ENCODE data around the gene DCAF5. TPM values are rescaled to one million over a fixed set of nuclear protein-coding genes. Genes with fewer than 3 reads are reported as not detected.

The DCAF5 gene
- total RNA-seq, 1 donor from 2014 or later, result 57.8 TPM

GRCh38 chr14:69152181-69152901 lies 578 bp downstream of the DCAF5 start:
- TF ChIP-seq CTCF (IDR thresholded peaks at IDR 0.05; ENCODE audit: borderline replicate concordance), result no peak
- intact Hi-C loops (cut with micrococcal nuclease), result no loop called here
- peak overlapping the region; percentile 94 for H3K4me3 ChIP-seq
- no peak for DNase-seq
- H3K9me3 ChIP-seq (replicated peaks), result no peaks in the 10 kb centered on the region
- H3K4me1 ChIP-seq, result peaks cover 57% of the 10 kb centered on the region
- no peaks in the 10 kb centered on the region for H3K27me3 ChIP-seq (ENCODE audit: low read depth)
- peak overlapping the region; percentile 96 for H3K27ac ChIP-seq (replicated peaks)
- H3K36me3 ChIP-seq, result peaks cover 13% of the 10 kb centered on the region

- peaks cover 63% of the 10 kb centered on the region for H3K4me1 ChIP-seq
- intact Hi-C loops (cut with micrococcal nuclease), result no loop called here
- peak overlapping the region; percentile 96 for H3K27ac ChIP-seq (replicated peaks)
- no peaks in the 10 kb centered on the region for H3K27me3 ChIP-seq (ENCODE audit: low read depth)
- peak overlapping the region; percentile 94 for H3K4me3 ChIP-seq
- TF ChIP-seq CTCF (IDR thresholded peaks at IDR 0.05; ENCODE audit: borderline replicate concordance), result peak; percentile 66
- peak; percentile 69 for DNase-seq
- H3K9me3 ChIP-seq (replicated peaks), result no peaks in the 10 kb centered on the region
- H3K36me3 ChIP-seq, result peaks cover 13% of the 10 kb centered on the region
Measured at GRCh38 chr14:69151458-69152180, 1.3 kb downstream of the DCAF5 start.

GRCh38 chr14:69149461-69150244 lies 3.3 kb downstream of the DCAF5 start:
- intact Hi-C loops (cut with micrococcal nuclease), result no loop called here
- Histone ChIP-seq H3K4me3 (no peak overlapping the region), H3K4me1 (peaks cover 73% of the 10 kb centered on the region), H3K27ac (replicated peaks) (peak overlapping the region; percentile 96), H3K9me3 (replicated peaks) (no peaks in the 10 kb centered on the region), H3K36me3 (peaks cover 13% of the 10 kb centered on the region), H3K27me3 (ENCODE audit: low read depth) (no peaks in the 10 kb centered on the region)
- DNase-seq, result no peak
- TF ChIP-seq CTCF (IDR thresholded peaks at IDR 0.05; ENCODE audit: borderline replicate concordance), result no peak

- no peaks in the 10 kb centered on the region for H3K9me3 ChIP-seq (replicated peaks)
- H3K36me3 ChIP-seq, result peaks cover 6% of the 10 kb centered on the region
- no peak overlapping the region for H3K4me3 ChIP-seq
- intact Hi-C loops (cut with micrococcal nuclease), result no loop called here
- H3K4me1 ChIP-seq, result peaks cover 61% of the 10 kb centered on the region
- no peaks in the 10 kb centered on the region for H3K27me3 ChIP-seq (ENCODE audit: low read depth)
- no peak overlapping the region for H3K27ac ChIP-seq (replicated peaks)
- TF ChIP-seq CTCF (IDR thresholded peaks at IDR 0.05; ENCODE audit: borderline replicate concordance), result no peak
- no peak for DNase-seq
Measured at GRCh38 chr14:69142101-69142500, 10.8 kb downstream of the DCAF5 start.

- no peak for DNase-seq
- peaks cover 6% of the 10 kb centered on the region for H3K36me3 ChIP-seq
- no peak for TF ChIP-seq CTCF (IDR thresholded peaks at IDR 0.05; ENCODE audit: borderline replicate concordance)
- no peaks in the 10 kb centered on the region for H3K9me3 ChIP-seq (replicated peaks)
- intact Hi-C loops (cut with micrococcal nuclease), result no loop called here
- no peak overlapping the region for H3K27ac ChIP-seq (replicated peaks)
- H3K4me1 ChIP-seq, result peaks cover 57% of the 10 kb centered on the region
- H3K4me3 ChIP-seq, result no peak overlapping the region
- H3K27me3 ChIP-seq (ENCODE audit: low read depth), result no peaks in the 10 kb centered on the region
Measured at GRCh38 chr14:69141550-69141949, 11.4 kb downstream of the DCAF5 start.
